ENCODE data around the gene SREK1. TPM values are rescaled to one million over a fixed set of nuclear protein-coding genes. Genes with fewer than 3 reads are reported as not detected.

Gene SREK1
- 82.4 and 95.9 TPM in 2 replicates for total RNA-seq (2021)
- percentile 98 among the genes with signal in this experiment for Bru-seq, nascent RNA
- BruChase-seq, experiment 1, labeled RNA remaining after a 2-hour chase, result percentile 97 among the genes with signal in this experiment
- BruChase-seq, experiment 2, labeled RNA remaining after a 6-hour chase, result percentile 97 among the genes with signal in this experiment
- long read RNA-seq, full-length matches to known transcripts, result 52 of 79 reads
- long read RNA-seq, partial matches to known transcripts, result 10 of 79 reads
- long read RNA-seq, other reads (novel, unspliced or antisense), result 17 of 79 reads

- Histone ChIP-seq H3K27me3 (replicated peaks; ENCODE audit: insufficient read depth, low read depth, low read length, poor library complexity) (no peaks in the 10 kb centered on the region), H3K27ac (ENCODE audit: low read depth, low read length, poor library complexity, severe bottlenecking) (peak within 1 kb of the TSS; percentile 98), H3K9me3 (ENCODE audit: low read depth, low read length, poor library complexity, severe bottlenecking) (no peaks in the 10 kb centered on the region), H3K4me3 (ENCODE audit: low read depth, low read length, poor library complexity, severe bottlenecking) (peak within 1 kb of the TSS; percentile 94), H3K36me3 (ENCODE audit: insufficient read depth, low read length, poor library complexity, severe bottlenecking) (no peaks in the 10 kb centered on the region), H3K4me1 (ENCODE audit: insufficient read depth, low read length, poor library complexity, severe bottlenecking) (peaks cover 11% of the 10 kb centered on the region)
- DNase-seq (ENCODE audit: low spot score), result peak; percentile 96
- TF ChIP-seq EZH2 (IDR thresholded peaks at IDR 0.05; ENCODE audit: borderline replicate concordance, low read depth, low read length, poor library complexity, severe bottlenecking) (no peak), CTCF (conservative IDR thresholded peaks at IDR 0.05; ENCODE audit: low read depth, low read length) (no peak)
- TSS peak; percentile 42 for BruUV-seq (replicated peaks)
- CTCF ChIA-PET, result interaction anchor here (0.7 kb wide), 1 partner anchor 27 kb away, joined by 4 read pairs; no protein-coding TSS in a partner anchor
- intact Hi-C loops (cut with micrococcal nuclease; ENCODE audit: unreplicated experiment), result loop anchor here (5.0 to 10.0 kb wide), 3 partner anchors 217 to 519 kb away; partner anchors contain the start of genes ERBIN, NLN, SGTB and SHLD3
- POLR2A ChIA-PET (ENCODE audit: low non-redundant PET), result interaction anchor here (0.5 to 0.8 kb wide), 5 partner anchors 162 to 684 kb away, joined by 3 to 8 read pairs (median 4); no protein-coding TSS in a partner anchor
These were observed at the start of gene SREK1 for GRCh38 chr5:66144074-66144833. Gene SREK1, plus strand, starts transcription at chr5:66144300. Its CDS starts 77 bp downstream, at chr5:66144377.

GRCh38 chr5:66100851-66101250, 43.2 kb upstream of the SREK1 start:
- ChIA-PET POLR2A (ENCODE audit: low non-redundant PET) (no interaction called here), CTCF (no interaction called here)
- no peak for DNase-seq (ENCODE audit: low spot score)
- no peaks in the 10 kb centered on the region for H3K27me3 ChIP-seq (replicated peaks; ENCODE audit: insufficient read depth, low read depth, low read length, poor library complexity)
- H3K4me3 ChIP-seq (ENCODE audit: low read depth, low read length, poor library complexity, severe bottlenecking), result no peak overlapping the region
- peaks cover 14% of the 10 kb centered on the region for H3K9me3 ChIP-seq (ENCODE audit: low read depth, low read length, poor library complexity, severe bottlenecking)
- no peaks in the 10 kb centered on the region for H3K36me3 ChIP-seq (ENCODE audit: insufficient read depth, low read length, poor library complexity, severe bottlenecking)
- intact Hi-C loops (cut with micrococcal nuclease; ENCODE audit: unreplicated experiment), result no loop called here
- BruUV-seq (replicated peaks), result no TSS peak
- no peak overlapping the region for H3K27ac ChIP-seq (ENCODE audit: low read depth, low read length, poor library complexity, severe bottlenecking)
- no peaks in the 10 kb centered on the region for H3K4me1 ChIP-seq (ENCODE audit: insufficient read depth, low read length, poor library complexity, severe bottlenecking)
- TF ChIP-seq CTCF (conservative IDR thresholded peaks at IDR 0.05; ENCODE audit: low read depth, low read length), result no peak
- no peak for TF ChIP-seq EZH2 (IDR thresholded peaks at IDR 0.05; ENCODE audit: borderline replicate concordance, low read depth, low read length, poor library complexity, severe bottlenecking)

GRCh38 chr5:66113160-66113559, 30.9 kb upstream of the SREK1 start:
- no TSS peak for BruUV-seq (replicated peaks)
- POLR2A ChIA-PET (ENCODE audit: low non-redundant PET), result no interaction called here
- no peak overlapping the region for H3K4me3 ChIP-seq (ENCODE audit: low read depth, low read length, poor library complexity, severe bottlenecking)
- no peaks in the 10 kb centered on the region for H3K4me1 ChIP-seq (ENCODE audit: insufficient read depth, low read length, poor library complexity, severe bottlenecking)
- peak; percentile 5 for DNase-seq (ENCODE audit: low spot score)
- intact Hi-C loops (cut with micrococcal nuclease; ENCODE audit: unreplicated experiment), result no loop called here
- H3K9me3 ChIP-seq (ENCODE audit: low read depth, low read length, poor library complexity, severe bottlenecking), result no peaks in the 10 kb centered on the region
- H3K27me3 ChIP-seq (replicated peaks; ENCODE audit: insufficient read depth, low read depth, low read length, poor library complexity), result no peaks in the 10 kb centered on the region
- H3K27ac ChIP-seq (ENCODE audit: low read depth, low read length, poor library complexity, severe bottlenecking), result no peak overlapping the region
- TF ChIP-seq EZH2 (IDR thresholded peaks at IDR 0.05; ENCODE audit: borderline replicate concordance, low read depth, low read length, poor library complexity, severe bottlenecking), result no peak
- TF ChIP-seq CTCF (conservative IDR thresholded peaks at IDR 0.05; ENCODE audit: low read depth, low read length), result no peak
- CTCF ChIA-PET, result no interaction called here
- no peaks in the 10 kb centered on the region for H3K36me3 ChIP-seq (ENCODE audit: insufficient read depth, low read length, poor library complexity, severe bottlenecking)
